Smooth muscle cell (in vitro differentiated cells): ENCODE data around the gene SPATA16. TPM values are rescaled to one million over a fixed set of nuclear protein-coding genes. Genes with fewer than 3 reads are reported as not detected.

Experiments
- DNase-seq: peaks from one replicate; lab custom pipeline; 2025; ENCODE audit not compliant: unreplicated experiment; lab: John Stamatoyannopoulos, UW
- H2AFZ ChIP-seq: fragments of 200-600 bp; sonication (generic); 2 replicates; pipeline ENCODE4 v1.6.0; 2016; ENCODE audit warnings: antibody characterized with exemption, low read depth, mild to moderate bottlenecking
- H3F3A ChIP-seq: fragments of 200-600 bp; sonication (generic); 2 replicates; pipeline ENCODE4 v1.6.0; 2017; ENCODE audit warnings: antibody characterized with exemption, low read depth
- H3K27ac ChIP-seq: fragments of 200-600 bp; sonication (generic); 2 replicates; pipeline ENCODE4 v1.5.1; 2016; ENCODE audit warnings: low read depth, mild to moderate bottlenecking
- H3K27me3 ChIP-seq: fragments of 200-600 bp; sonication (generic); 2 replicates; pipeline ENCODE4 v1.6.1; 2016; ENCODE audit warnings: low read depth, mild to moderate bottlenecking
- H3K36me3 ChIP-seq: fragments of 200-600 bp; sonication (generic); 2 replicates; pipeline ENCODE4 v1.5.1; 2016; ENCODE audit warnings: low read depth
- H3K4me1 ChIP-seq: fragments of 200-600 bp; sonication (generic); 2 replicates; pipeline ENCODE4 v1.5.1; 2016; ENCODE audit warnings: low read depth
- H3K4me2 ChIP-seq: fragments of 200-600 bp; sonication (generic); 2 replicates; pipeline ENCODE4 v1.6.0; 2016; ENCODE audit warnings: mild to moderate bottlenecking
- H3K4me3 ChIP-seq: fragments of 200-600 bp; sonication (generic); 2 replicates; pipeline ENCODE4 v1.5.1; 2016; ENCODE audit warnings: mild to moderate bottlenecking
- H3K79me2 ChIP-seq: fragments of 200-600 bp; sonication (generic); 2 replicates; pipeline ENCODE4 v1.6.0; 2016; ENCODE audit warnings: low read depth, mild to moderate bottlenecking
- H3K9ac ChIP-seq: fragments of 200-600 bp; sonication (generic); 2 replicates; pipeline ENCODE4 v1.6.0; 2016; ENCODE audit warnings: low read depth
- H3K9me3 ChIP-seq: fragments of 200-600 bp; sonication (generic); replicated peaks from 2 replicates; pipeline ENCODE4 v1.5.1; 2016; ENCODE audit warnings: low read depth
- H4K20me1 ChIP-seq: fragments of 200-600 bp; sonication (generic); 2 replicates; pipeline ENCODE4 v1.6.0; 2016; ENCODE audit warnings: low read depth
- CTCF ChIP-seq: fragments of 200-600 bp; sonication (generic); IDR thresholded peaks from 2 replicates; pipeline ENCODE4 v1.5.1; 2017; ENCODE audit warnings: borderline replicate concordance, mild to moderate bottlenecking, antibody characterized with exemption; ENCODE audit not compliant: insufficient read depth, poor library complexity, severe bottlenecking
- WGBS: methylation state at CpG from one replicate; pipeline ENCODE4 v1.1.7; 2016; ENCODE audit warnings: low lambda C conversion rate; 5-methylcytosine and 5-hydroxymethylcytosine counted together
- polyA plus RNA-seq: library from polyadenylated mRNA; unstranded; fragments of >200 nt; fragmentation: Nextera tagmentation; extraction: Ambion mirVana; gene quantifications from 2 replicates; pipeline ENCODE4 v1.2.1, GENCODE V29; 2016
- total RNA-seq: library from RNA; depleted of rRNA; stranded (reverse); fragments of >200 nt; gene quantifications from 2 replicates; pipeline ENCODE4 v1.2.3, GENCODE V29; 2014

Gene SPATA16
- total and polyA plus RNA-seq, 2 experiments from 2014 or later = not detected

DNA sequence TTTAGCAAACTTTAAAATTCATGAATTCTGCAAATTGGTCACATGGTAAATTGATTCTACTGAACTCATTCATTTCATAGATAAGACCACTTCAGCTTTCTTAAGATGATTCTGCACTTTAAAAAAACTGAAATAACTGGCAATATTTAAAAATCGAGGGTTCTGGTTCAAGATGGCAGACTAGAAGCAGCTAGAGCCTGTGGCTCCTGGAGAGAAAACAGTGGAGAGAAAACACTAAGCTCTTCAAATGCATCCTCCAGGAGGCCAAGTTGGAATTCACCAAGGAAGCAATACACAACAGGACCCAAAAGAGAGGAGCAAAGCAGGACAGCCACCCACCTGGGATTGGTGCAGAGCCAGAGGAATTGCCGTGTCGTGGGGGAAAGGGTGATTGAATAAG lies 132.1 kb downstream of the SPATA16 start:
- Histone ChIP-seq H3K27ac (no peak overlapping the region), H4K20me1 (no peaks in the 10 kb centered on the region), H3K9me3 (no peaks in the 10 kb centered on the region), H3K27me3 (no peaks in the 10 kb centered on the region), H3K4me2 (no peak overlapping the region), H2AFZ (no peak overlapping the region), H3K9ac (no peak overlapping the region), H3K36me3 (no peaks in the 10 kb centered on the region), H3K79me2 (no peaks in the 10 kb centered on the region), H3K4me1 (no peaks in the 10 kb centered on the region), H3F3A (no peaks in the 10 kb centered on the region), H3K4me3 (no peak overlapping the region)
- DNase-seq = no peak
- TF ChIP-seq CTCF = no peak
- 88% methylated on average over 3 of the region's 3 CpGs for WGBS

GRCh38 chr3:173007079-173007723 lies 133.8 kb downstream of the SPATA16 start:
- no peaks in the 10 kb centered on the region for H3K36me3 ChIP-seq
- H4K20me1 ChIP-seq = no peaks in the 10 kb centered on the region
- H3K79me2 ChIP-seq = no peaks in the 10 kb centered on the region
- no peak for TF ChIP-seq CTCF
- H3K4me2 ChIP-seq = no peak overlapping the region
- H3K27ac ChIP-seq = no peak overlapping the region
- H2AFZ ChIP-seq = no peak overlapping the region
- no peak for DNase-seq
- no peak overlapping the region for H3K4me3 ChIP-seq
- no peaks in the 10 kb centered on the region for H3K9me3 ChIP-seq
- no peaks in the 10 kb centered on the region for H3K4me1 ChIP-seq
- 95% methylated on average over 3 of the region's 3 CpGs for WGBS
- no peak overlapping the region for H3K9ac ChIP-seq
- no peaks in the 10 kb centered on the region for H3F3A ChIP-seq
- no peaks in the 10 kb centered on the region for H3K27me3 ChIP-seq

- no peaks in the 10 kb centered on the region for H4K20me1 ChIP-seq
- no peaks in the 10 kb centered on the region for H3K79me2 ChIP-seq
- no peaks in the 10 kb centered on the region for H3K4me1 ChIP-seq
- no peaks in the 10 kb centered on the region for H3F3A ChIP-seq
- H2AFZ ChIP-seq = peak overlapping the region; percentile 24
- TF ChIP-seq CTCF = no peak
- H3K4me2 ChIP-seq = no peak overlapping the region
- no peak overlapping the region for H3K27ac ChIP-seq
- H3K36me3 ChIP-seq = no peaks in the 10 kb centered on the region
- no peaks in the 10 kb centered on the region for H3K27me3 ChIP-seq
- no peak overlapping the region for H3K9ac ChIP-seq
- H3K9me3 ChIP-seq = no peaks in the 10 kb centered on the region
- no peak overlapping the region for H3K4me3 ChIP-seq
- DNase-seq = no peak
Observed at GRCh38 chr3:173006006-173006405, 135.0 kb downstream of the SPATA16 start.

DNA sequence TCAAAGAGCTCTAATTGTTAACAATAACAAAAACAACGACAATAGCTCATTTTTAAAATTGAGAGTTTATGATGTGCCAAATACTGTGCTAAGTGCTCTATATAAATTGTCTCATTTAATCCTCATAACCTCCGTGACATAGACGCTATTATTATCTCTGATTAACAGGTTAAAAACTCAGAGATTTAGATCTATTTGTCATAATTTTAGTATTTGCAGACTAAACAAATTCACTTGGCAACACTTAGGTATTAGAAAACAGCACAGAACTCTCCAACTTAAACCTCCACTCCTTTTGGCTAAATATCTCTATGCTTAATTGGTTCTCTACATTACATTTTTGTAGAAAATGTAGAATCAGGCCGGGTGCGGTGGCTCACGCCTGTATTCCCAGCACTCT lies 136.4 kb downstream of the SPATA16 start:
- Histone ChIP-seq H3K27me3 (no peaks in the 10 kb centered on the region), H2AFZ (no peak overlapping the region), H3K36me3 (no peaks in the 10 kb centered on the region), H3K79me2 (no peaks in the 10 kb centered on the region), H3K9ac (no peak overlapping the region), H3K4me1 (no peaks in the 10 kb centered on the region), H3F3A (no peaks in the 10 kb centered on the region), H3K4me3 (no peak overlapping the region), H3K9me3 (no peaks in the 10 kb centered on the region), H3K27ac (no peak overlapping the region), H3K4me2 (no peak overlapping the region), H4K20me1 (no peaks in the 10 kb centered on the region)
- no peak for TF ChIP-seq CTCF
- WGBS = 85% methylated on average over 6 of the region's 6 CpGs
- no peak for DNase-seq
